Memory B cell (primary cell): ENCODE results near the gene PIK3CG.
A peak's percentile ranks its signal among the peaks of the same experiment; 100 is the strongest.
"Not testable (repeated sequence)": the region's sequence is repeated elsewhere in the genome, so short reads cannot be mapped to it uniquely, and the experiment has no call there.

Experiments
- ATAC-seq: fragments of 150-1000 bp; cut with Tn5 transposase; 2 replicates; pipeline ENCODE4 v1.10.0; 2021; ENCODE audit warnings: low read depth, mild to moderate bottlenecking, moderate library complexity
- DNase-seq, 2 donors: peaks; one replicate each; pipeline ENCODE4 v3.0.0; 2022; ENCODE audit warnings: low spot score in 2 of 2
- H3K27ac Mint-ChIP-seq: one replicate; pipeline ENCODE4 v1.8.0; 2022; ENCODE audit warnings: mild to moderate bottlenecking, moderate library complexity, mixed read lengths
- H3K27me3 Mint-ChIP-seq: one replicate; pipeline ENCODE4 v1.8.0; 2022; ENCODE audit warnings: mixed read lengths
- H3K36me3 Mint-ChIP-seq: one replicate; pipeline ENCODE4 v1.8.0; 2022; ENCODE audit warnings: mild to moderate bottlenecking, mixed read lengths
- H3K4me1 Mint-ChIP-seq: one replicate; pipeline ENCODE4 v1.8.0; 2022; ENCODE audit warnings: mixed read lengths
- H3K4me3 Mint-ChIP-seq: one replicate; pipeline ENCODE4 v1.8.0; 2022; ENCODE audit warnings: mild to moderate bottlenecking, moderate library complexity, mixed read lengths
- H3K9me3 Mint-ChIP-seq: one replicate; pipeline ENCODE4 v1.8.0; 2022; ENCODE audit warnings: mixed read lengths

Gene PIK3CG

DNA sequence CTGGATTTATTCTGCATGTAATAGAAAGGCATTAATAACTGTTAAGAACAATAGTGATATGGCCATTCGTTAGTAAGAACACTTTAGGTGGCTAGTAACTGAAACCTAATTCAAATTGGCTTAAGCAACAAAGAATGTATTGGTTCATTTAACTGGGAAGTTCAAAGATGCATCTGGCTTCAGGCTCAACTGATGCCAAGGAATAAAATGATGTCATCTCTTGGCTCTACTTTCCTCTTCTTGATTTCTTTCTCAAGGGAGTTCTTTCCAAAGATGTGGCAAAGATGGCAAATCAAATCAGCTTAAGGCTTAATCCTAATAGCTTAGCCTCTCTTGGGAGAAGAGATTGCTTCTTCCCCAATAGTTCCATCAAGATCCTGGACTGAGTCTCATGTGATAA is 51.6 kb downstream of the PIK3CG start:
- no peak for ATAC-seq
- Mint-ChIP-seq H3K4me3 (no peak overlapping the region), H3K27me3 (peaks cover 2% of the 10 kb centered on the region), H3K27ac (no peak overlapping the region), H3K9me3 (peaks cover 16% of the 10 kb centered on the region), H3K36me3 (peaks cover 18% of the 10 kb centered on the region), H3K4me1 (peaks cover 6% of the 10 kb centered on the region)
- DNase-seq: no peak

GRCh38 chr7:106918991-106919390 is 53.9 kb downstream of the PIK3CG start:
- Mint-ChIP-seq H3K27ac (no peak overlapping the region), H3K9me3 (peaks cover 19% of the 10 kb centered on the region), H3K4me1 (no peaks in the 10 kb centered on the region), H3K27me3 (peaks cover 2% of the 10 kb centered on the region), H3K36me3 (peaks cover 18% of the 10 kb centered on the region), H3K4me3 (no peak overlapping the region)
- ATAC-seq (no peak), DNase-seq (no peak)

DNA sequence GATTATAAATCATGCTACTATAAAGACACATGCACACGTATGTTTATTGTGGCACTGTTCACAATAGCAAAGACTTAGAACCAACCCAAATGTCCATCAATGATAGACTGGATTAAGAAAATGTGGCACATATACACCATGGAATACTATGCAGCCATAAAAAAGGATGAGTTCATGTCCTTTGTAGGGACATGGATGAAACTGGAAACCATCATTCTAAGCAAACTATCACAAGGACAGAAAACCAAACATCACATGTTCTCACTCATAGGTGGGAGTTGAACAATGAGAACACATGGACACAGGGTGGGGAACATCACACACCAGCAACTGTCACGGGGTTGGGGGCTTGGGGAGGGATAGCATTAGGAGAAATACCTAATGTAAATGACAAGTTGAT is 59.4 kb downstream of the PIK3CG start:
- H3K4me3 Mint-ChIP-seq, DNase-seq, H3K27ac Mint-ChIP-seq, H3K4me1 Mint-ChIP-seq, H3K27me3 Mint-ChIP-seq, H3K36me3 Mint-ChIP-seq, ATAC-seq: not testable (repeated sequence)
- peaks cover 21% of the 10 kb centered on the region for H3K9me3 Mint-ChIP-seq

DNA sequence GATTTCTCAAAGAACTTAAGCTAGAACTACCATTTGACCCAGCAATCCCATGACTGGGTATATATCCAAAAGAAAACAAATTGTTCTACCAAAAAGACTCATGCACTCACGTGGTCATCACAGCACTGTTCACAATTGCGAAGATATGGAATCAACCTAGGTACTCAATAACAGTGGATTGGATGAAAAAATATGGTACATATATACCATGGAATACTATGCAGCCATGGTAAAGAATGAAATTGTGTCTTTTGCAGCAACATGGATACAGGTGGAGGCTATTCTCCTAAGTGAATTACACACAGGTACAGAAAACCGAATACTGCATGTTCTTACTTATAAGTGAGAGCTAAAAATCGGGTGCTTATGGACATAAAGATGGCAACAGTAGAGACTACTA is 61.8 kb downstream of the PIK3CG start:
- DNase-seq (no peak), ATAC-seq (no peak)
- Mint-ChIP-seq H3K4me3 (no peak overlapping the region), H3K4me1 (peaks cover 5% of the 10 kb centered on the region), H3K9me3 (peaks cover 5% of the 10 kb centered on the region), H3K36me3 (peaks cover 1% of the 10 kb centered on the region), H3K27ac (no peak overlapping the region), H3K27me3 (no peaks in the 10 kb centered on the region)

GRCh38 chr7:106927536-106927935 is 62.5 kb downstream of the PIK3CG start:
- H3K4me1 Mint-ChIP-seq: peaks cover 5% of the 10 kb centered on the region
- H3K27ac Mint-ChIP-seq: no peak overlapping the region
- DNase-seq (no peak), ATAC-seq (no peak)
- peaks cover 1% of the 10 kb centered on the region for H3K36me3 Mint-ChIP-seq
- H3K9me3 Mint-ChIP-seq: peaks cover 5% of the 10 kb centered on the region
- no peaks in the 10 kb centered on the region for H3K27me3 Mint-ChIP-seq
- no peak overlapping the region for H3K4me3 Mint-ChIP-seq

- H3K4me1 Mint-ChIP-seq, H3K27ac Mint-ChIP-seq, H3K9me3 Mint-ChIP-seq, H3K4me3 Mint-ChIP-seq, H3K27me3 Mint-ChIP-seq, ATAC-seq, DNase-seq, H3K36me3 Mint-ChIP-seq: not testable (repeated sequence)
These were observed 64.5 kb downstream of the PIK3CG start for GRCh38 chr7:106929616-106930015.

GRCh38 chr7:106936236-106936635 is 71.2 kb downstream of the PIK3CG start:
- Mint-ChIP-seq H3K9me3 (no peaks in the 10 kb centered on the region), H3K27me3 (no peaks in the 10 kb centered on the region), H3K4me3 (no peak overlapping the region), H3K4me1 (no peaks in the 10 kb centered on the region), H3K27ac (no peak overlapping the region), H3K36me3 (no peaks in the 10 kb centered on the region)
- no peak for ATAC-seq
- no peak for DNase-seq

DNA sequence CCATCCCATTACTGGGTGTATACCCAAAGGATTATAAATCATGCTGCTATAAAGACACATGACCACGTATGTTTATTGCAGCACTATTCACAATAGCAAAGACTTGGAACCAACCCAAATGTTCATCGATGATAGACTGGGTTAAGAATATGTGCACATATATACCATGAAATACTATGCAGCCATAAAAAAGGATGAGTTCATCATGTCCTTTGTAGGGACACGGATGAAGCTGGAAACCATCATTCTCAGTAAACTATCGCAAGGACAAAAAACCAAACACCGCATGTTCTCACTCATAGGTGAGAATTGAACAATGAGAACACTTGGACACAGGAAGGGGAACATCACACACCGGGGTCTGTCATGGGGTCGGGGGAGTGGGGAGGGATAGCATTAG is 73.0 kb downstream of the PIK3CG start:
- not testable (repeated sequence) for H3K4me3 Mint-ChIP-seq, H3K9me3 Mint-ChIP-seq, DNase-seq, H3K4me1 Mint-ChIP-seq, ATAC-seq, H3K27ac Mint-ChIP-seq, H3K36me3 Mint-ChIP-seq, H3K27me3 Mint-ChIP-seq

DNA sequence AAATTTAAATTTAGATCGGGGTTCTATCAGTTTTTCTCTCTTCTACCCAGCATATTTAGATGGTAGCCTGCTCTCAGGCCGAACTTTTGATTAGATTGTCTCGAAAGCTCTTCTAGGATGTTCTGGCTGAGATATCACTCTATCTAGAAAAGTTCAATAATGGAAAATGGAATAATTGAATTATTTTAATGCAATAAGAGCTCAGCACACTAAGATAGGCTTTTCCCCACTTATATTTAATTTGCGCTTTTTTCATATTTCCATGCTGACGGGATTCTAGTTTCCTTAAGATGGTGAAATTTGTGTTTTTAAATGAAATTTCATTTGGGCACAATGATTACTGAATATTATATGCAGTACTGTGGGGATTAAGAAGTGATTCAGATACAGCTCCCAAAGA is 73.7 kb downstream of the PIK3CG start:
- Mint-ChIP-seq H3K27me3 (no peaks in the 10 kb centered on the region), H3K9me3 (no peaks in the 10 kb centered on the region), H3K36me3 (no peaks in the 10 kb centered on the region), H3K4me3 (no peak overlapping the region), H3K27ac (no peak overlapping the region), H3K4me1 (no peaks in the 10 kb centered on the region)
- no peak for DNase-seq
- no peak for ATAC-seq

GRCh38 chr7:106944035-106944665 is 79.1 kb downstream of the PIK3CG start:
- H3K4me3 Mint-ChIP-seq: no peak overlapping the region
- H3K27ac Mint-ChIP-seq: no peak overlapping the region
- ATAC-seq (no peak), DNase-seq (no peak)
- peaks cover 7% of the 10 kb centered on the region for H3K27me3 Mint-ChIP-seq
- H3K9me3 Mint-ChIP-seq: no peaks in the 10 kb centered on the region
- H3K4me1 Mint-ChIP-seq: no peaks in the 10 kb centered on the region
- H3K36me3 Mint-ChIP-seq: no peaks in the 10 kb centered on the region

GRCh38 chr7:106947244-106947728 is 82.2 kb downstream of the PIK3CG start:
- H3K27me3 Mint-ChIP-seq: peaks cover 11% of the 10 kb centered on the region
- H3K9me3 Mint-ChIP-seq: no peaks in the 10 kb centered on the region
- H3K4me1 Mint-ChIP-seq: no peaks in the 10 kb centered on the region
- DNase-seq: peak in 1 of 2 donors; percentile 20
- no peak overlapping the region for H3K27ac Mint-ChIP-seq
- ATAC-seq: peak; percentile 62
- no peak overlapping the region for H3K4me3 Mint-ChIP-seq
- H3K36me3 Mint-ChIP-seq: no peaks in the 10 kb centered on the region

DNA sequence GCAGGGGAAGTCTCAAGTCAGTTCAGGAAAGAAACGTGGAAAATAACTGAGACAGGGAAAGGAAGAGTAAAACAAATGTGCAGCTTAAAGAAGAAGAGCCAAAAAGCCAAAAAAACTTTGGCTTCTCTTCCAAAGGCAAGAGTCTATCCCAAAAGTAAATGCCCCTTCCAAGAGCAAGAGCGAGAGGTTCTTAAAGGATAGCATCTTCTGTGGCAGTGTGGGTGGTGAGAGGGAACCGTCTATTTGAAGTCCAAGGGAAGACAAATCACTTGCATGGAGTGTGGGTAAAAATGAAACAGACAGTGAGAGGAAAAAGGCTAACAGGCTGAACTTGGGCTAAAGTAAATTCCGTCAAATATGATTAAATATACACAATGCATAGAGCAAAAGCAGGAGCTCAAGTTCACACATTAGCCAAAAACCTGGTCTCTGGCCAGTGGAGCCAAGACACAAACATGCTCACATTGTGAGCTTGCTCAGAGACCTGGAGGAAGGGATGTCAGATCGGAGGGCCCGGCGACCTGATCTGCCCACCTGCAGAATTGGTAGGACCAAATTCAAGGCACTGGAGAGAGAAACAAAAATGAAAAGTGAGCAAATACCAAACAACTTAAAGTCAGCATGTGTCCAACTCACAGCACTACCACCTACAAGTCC is 87.0 kb downstream of the PIK3CG start:
- Mint-ChIP-seq H3K4me3 (no peak overlapping the region), H3K27ac (no peak overlapping the region), H3K36me3 (no peaks in the 10 kb centered on the region), H3K4me1 (no peaks in the 10 kb centered on the region), H3K9me3 (peaks cover 3% of the 10 kb centered on the region), H3K27me3 (peaks cover 13% of the 10 kb centered on the region)
- no peak for DNase-seq
- no peak for ATAC-seq

DNA sequence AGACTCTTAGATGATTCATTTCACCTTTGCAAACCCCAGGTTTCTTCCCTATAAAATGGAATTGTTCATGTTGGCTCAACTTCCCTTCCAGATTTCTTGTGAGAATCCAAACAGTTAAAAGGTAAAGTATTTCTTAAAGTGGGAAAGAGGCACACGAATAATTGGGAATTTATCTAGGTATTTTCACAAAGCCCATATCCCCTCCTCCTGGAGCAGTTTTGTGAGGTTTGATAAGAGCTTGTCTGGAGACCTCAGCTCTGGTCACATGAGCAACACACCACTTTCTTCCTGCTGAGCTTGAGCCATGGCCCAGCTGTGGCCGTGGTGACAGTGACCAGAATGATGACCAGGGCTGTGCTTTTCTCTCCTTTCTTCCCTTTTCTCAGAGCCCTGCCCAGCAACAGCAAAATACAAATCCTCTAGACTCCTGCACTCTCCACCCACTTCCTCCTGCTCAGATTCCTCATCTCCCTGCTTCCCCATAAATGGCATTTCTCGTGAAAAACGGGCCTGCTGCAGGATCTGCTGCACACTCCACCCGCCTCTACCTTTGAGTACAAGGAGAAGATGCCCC is 87.7 kb downstream of the PIK3CG start:
- Mint-ChIP-seq H3K4me3 (no peak overlapping the region), H3K36me3 (no peaks in the 10 kb centered on the region), H3K4me1 (no peaks in the 10 kb centered on the region), H3K27ac (no peak overlapping the region), H3K9me3 (peaks cover 3% of the 10 kb centered on the region), H3K27me3 (peaks cover 13% of the 10 kb centered on the region)
- ATAC-seq (no peak), DNase-seq (no peak)

DNA sequence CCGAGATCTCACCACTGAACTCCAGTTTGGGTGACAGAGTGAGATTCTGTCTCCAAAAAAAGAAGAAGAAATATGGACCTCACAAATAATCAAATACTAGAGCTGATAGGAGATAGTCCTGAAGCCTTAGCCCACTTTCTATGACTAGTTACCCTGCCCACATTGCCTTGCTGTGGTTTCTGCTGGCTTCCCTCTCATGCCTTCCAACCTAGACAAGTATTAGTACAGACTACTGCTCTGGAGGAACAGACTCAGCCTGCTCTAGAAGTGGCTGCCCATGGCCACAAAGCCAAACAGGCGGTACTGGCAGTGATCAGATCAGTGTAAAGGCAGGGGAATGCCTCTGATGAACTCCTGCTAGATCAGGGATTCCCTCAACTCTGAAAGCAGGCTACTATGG is 89.8 kb downstream of the PIK3CG start:
- Mint-ChIP-seq H3K9me3 (peaks cover 3% of the 10 kb centered on the region), H3K4me3 (no peak overlapping the region), H3K36me3 (no peaks in the 10 kb centered on the region), H3K27ac (no peak overlapping the region), H3K27me3 (peaks cover 6% of the 10 kb centered on the region), H3K4me1 (no peaks in the 10 kb centered on the region)
- ATAC-seq (no peak), DNase-seq (no peak)

DNA sequence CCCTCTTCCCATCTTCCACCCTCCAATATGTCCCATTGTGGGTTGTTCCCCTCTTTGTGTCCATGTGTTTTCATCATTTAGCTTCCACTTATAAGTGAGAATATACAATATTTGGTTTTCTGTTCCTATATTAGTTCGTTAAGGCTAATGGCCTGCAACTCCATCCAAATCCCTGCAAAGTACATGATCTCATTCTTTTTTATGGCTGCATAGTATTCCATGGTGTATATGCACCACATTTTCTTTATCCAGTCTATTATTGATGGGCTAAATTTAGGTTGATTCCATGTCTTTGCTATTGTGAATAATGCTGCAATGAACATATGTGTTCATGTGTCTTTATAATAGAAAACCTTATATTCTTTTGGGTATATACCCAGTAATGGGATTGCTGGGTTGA is 90.8 kb downstream of the PIK3CG start:
- not testable (repeated sequence) for H3K27me3 Mint-ChIP-seq, H3K27ac Mint-ChIP-seq, ATAC-seq, H3K36me3 Mint-ChIP-seq, DNase-seq, H3K9me3 Mint-ChIP-seq, H3K4me1 Mint-ChIP-seq, H3K4me3 Mint-ChIP-seq
